GM12878 (cell line): ENCODE results near the gene CACFD1. TPM values are rescaled to one million over a fixed set of nuclear protein-coding genes. Genes with fewer than 3 reads are reported as not detected.

Experiments used
- ATF7 ChIP-seq: fragments of 450-650 bp; IDR thresholded peaks from 2 replicates; pipeline ENCODE4 v1.6.1; 2016; ENCODE audit warnings: low read depth, mild to moderate bottlenecking
- BRCA1 ChIP-seq: IDR thresholded peaks from 2 replicates; pipeline ENCODE4 v1.6.1; 2011; ENCODE audit warnings: low read depth, low read length, improper control_type of control experiment
- CBFB ChIP-seq: IDR thresholded peaks from 2 replicates; pipeline ENCODE4 v1.6.1; 2016; ENCODE audit warnings: antibody characterized with exemption, low read depth
- CBX5 ChIP-seq: sonication (generic); IDR thresholded peaks from 2 replicates; pipeline ENCODE4 v1.6.1; 2016; ENCODE audit warnings: low read depth, moderate library complexity, mild to moderate bottlenecking, inconsistent platforms
- DPF2 ChIP-seq: fragments of 450-650 bp; IDR thresholded peaks from 2 replicates; pipeline ENCODE4 v1.6.1; 2017; ENCODE audit warnings: mild to moderate bottlenecking
- GABPA ChIP-seq: IDR thresholded peaks from 2 replicates; pipeline ENCODE4 v1.6.1; 2014; ENCODE audit warnings: antibody characterized with exemption, low read depth, mild to moderate bottlenecking, inconsistent platforms
- IKZF1 ChIP-seq: fragments of 450-650 bp; conservative IDR thresholded peaks from 2 replicates; pipeline ENCODE4 v1.6.1; 2017; ENCODE audit warnings: antibody characterized with exemption, mild to moderate bottlenecking
- JUNB ChIP-seq: IDR thresholded peaks from 2 replicates; pipeline ENCODE4 v1.6.1; 2016; ENCODE audit warnings: antibody characterized with exemption, mild to moderate bottlenecking
- MEF2A ChIP-seq: IDR thresholded peaks from 2 replicates; pipeline ENCODE4 v1.6.1; 2011; ENCODE audit warnings: low read depth, mild to moderate bottlenecking, low read length, moderate library complexity; ENCODE audit not compliant: insufficient read depth
- MTA3 ChIP-seq: IDR thresholded peaks from 2 replicates; pipeline ENCODE4 v1.6.1; 2012; ENCODE audit warnings: low read length, inconsistent platforms, borderline replicate concordance
- NBN ChIP-seq: fragments of 450-650 bp; IDR thresholded peaks from 2 replicates; pipeline ENCODE4 v1.6.1; 2016
- PAX8 ChIP-seq: fragments of 450-650 bp; IDR thresholded peaks from 2 replicates; pipeline ENCODE4 v1.6.1; 2017; ENCODE audit warnings: mild to moderate bottlenecking, moderate library complexity
- POU2F2 ChIP-seq: IDR thresholded peaks from 3 replicates; pipeline ENCODE4 v1.6.1; 2011; ENCODE audit warnings: low read depth, mild to moderate bottlenecking, low read length, borderline replicate concordance
- RB1 ChIP-seq: fragments of 450-650 bp; formaldehyde crosslinking; IDR thresholded peaks from 2 replicates; pipeline ENCODE4 v1.6.1; 2017; ENCODE audit warnings: mild to moderate bottlenecking, borderline replicate concordance
- RFX5 ChIP-seq: IDR thresholded peaks from 2 replicates; pipeline ENCODE4 v1.6.1; 2011; ENCODE audit warnings: low read depth, low read length, improper control_type of control experiment
- SP1 ChIP-seq: IDR thresholded peaks from one replicate; pipeline ENCODE4 v1.6.1; 2011; ENCODE audit warnings: low read depth, low read length
- TBL1XR1 ChIP-seq: IDR thresholded peaks from 2 replicates; pipeline ENCODE4 v1.6.1; 2012; ENCODE audit warnings: low read depth, low read length, improper control_type of control experiment
- TCF12 ChIP-seq: IDR thresholded peaks from 2 replicates; pipeline ENCODE4 v1.6.1; 2011; ENCODE audit warnings: low read depth, mild to moderate bottlenecking, low read length
- YY1 ChIP-seq: IDR thresholded peaks from 2 replicates; pipeline ENCODE4 v1.6.1; 2011; ENCODE audit warnings: low read depth, mild to moderate bottlenecking, low read length
- ZNF687 ChIP-seq: fragments of 450-650 bp; IDR thresholded peaks from 2 replicates; pipeline ENCODE4 v1.6.1; 2017; ENCODE audit warnings: mild to moderate bottlenecking, moderate library complexity
- polyA plus RNA-seq, 11 experiments: library from polyadenylated mRNA; depleted of rRNA in 4 of 11; unstranded in 6 of 11; stranded (reverse) in 5 of 11; fragments of >200 nt; fragmentation: Nextera tagmentation in 4 of 11; fragmentation: Illumina TruSeq in 1 of 11; extraction: Ambion mirVana in 4 of 11; extraction: Trizol in 1 of 11; gene quantifications; 1 replicate in 1 of 11; 2 replicates in 10 of 11; pipeline versions ENCODE4 v1.2.1 to v1.2.3, GENCODE V29; 2011 to 2016; ENCODE audit warnings: inconsistent platforms in 2 of 11, missing spikeins in 2 of 11, low read depth in 1 of 11
- total RNA-seq, 4 experiments: library from RNA; depleted of rRNA in 3 of 4; stranded (reverse); fragments of >200 nt in 3 of 4; fragmentation: Illumina TruSeq in 1 of 4; extraction: Trizol in 1 of 4; gene quantifications; 2 replicates each; pipeline versions ENCODE4 v1.2.1 to v1.2.3, GENCODE V29; 2013 to 2021
- TF ChIP-seq, protein P1 (sequence below): IDR thresholded peaks from 2 replicates; pipeline ENCODE4 v1.6.1; 2012; ENCODE audit warnings: low read depth, low read length, improper control_type of control experiment
- TF ChIP-seq, protein P2 (sequence below): fragments of 450-650 bp; IDR thresholded peaks from 2 replicates; pipeline ENCODE4 v1.6.1; 2017; ENCODE audit warnings: low read depth, mild to moderate bottlenecking, moderate library complexity
- TF ChIP-seq, protein P3 (sequence below): fragments of 450-650 bp; IDR thresholded peaks from 2 replicates; pipeline ENCODE4 v1.6.1; 2017; ENCODE audit warnings: antibody characterized with exemption, mild to moderate bottlenecking, moderate library complexity

The CACFD1 gene
- total and polyA plus RNA-seq, 10 of the 15 experiments (the other 5 are each of a cell fraction or from before 2014, with no cell fraction given), result 0.09 to 5.8 (median 1.4) TPM; not detected in 1

- TF ChIP-seq ZNF687, result no peak
- TF ChIP-seq TBL1XR1, result 0 out of 2 replicates have a peak, but pooled peaks have one; percentile 41
- TF ChIP-seq RFX5, result no peak
- no peak for TF ChIP-seq PAX8
- TF ChIP-seq DPF2, result peak; percentile 90
- TF ChIP-seq YY1, result no peak
- TF ChIP-seq, protein P1, sequence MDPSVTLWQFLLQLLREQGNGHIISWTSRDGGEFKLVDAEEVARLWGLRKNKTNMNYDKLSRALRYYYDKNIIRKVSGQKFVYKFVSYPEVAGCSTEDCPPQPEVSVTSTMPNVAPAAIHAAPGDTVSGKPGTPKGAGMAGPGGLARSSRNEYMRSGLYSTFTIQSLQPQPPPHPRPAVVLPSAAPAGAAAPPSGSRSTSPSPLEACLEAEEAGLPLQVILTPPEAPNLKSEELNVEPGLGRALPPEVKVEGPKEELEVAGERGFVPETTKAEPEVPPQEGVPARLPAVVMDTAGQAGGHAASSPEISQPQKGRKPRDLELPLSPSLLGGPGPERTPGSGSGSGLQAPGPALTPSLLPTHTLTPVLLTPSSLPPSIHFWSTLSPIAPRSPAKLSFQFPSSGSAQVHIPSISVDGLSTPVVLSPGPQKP, result no peak
- no peak for TF ChIP-seq JUNB
- no peak for TF ChIP-seq GABPA
- TF ChIP-seq, protein P2, sequence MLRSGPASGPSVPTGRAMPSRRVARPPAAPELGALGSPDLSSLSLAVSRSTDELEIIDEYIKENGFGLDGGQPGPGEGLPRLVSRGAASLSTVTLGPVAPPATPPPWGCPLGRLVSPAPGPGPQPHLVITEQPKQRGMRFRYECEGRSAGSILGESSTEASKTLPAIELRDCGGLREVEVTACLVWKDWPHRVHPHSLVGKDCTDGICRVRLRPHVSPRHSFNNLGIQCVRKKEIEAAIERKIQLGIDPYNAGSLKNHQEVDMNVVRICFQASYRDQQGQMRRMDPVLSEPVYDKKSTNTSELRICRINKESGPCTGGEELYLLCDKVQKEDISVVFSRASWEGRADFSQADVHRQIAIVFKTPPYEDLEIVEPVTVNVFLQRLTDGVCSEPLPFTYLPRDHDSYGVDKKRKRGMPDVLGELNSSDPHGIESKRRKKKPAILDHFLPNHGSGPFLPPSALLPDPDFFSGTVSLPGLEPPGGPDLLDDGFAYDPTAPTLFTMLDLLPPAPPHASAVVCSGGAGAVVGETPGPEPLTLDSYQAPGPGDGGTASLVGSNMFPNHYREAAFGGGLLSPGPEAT, result peak; percentile 67
- TF ChIP-seq, protein P3, sequence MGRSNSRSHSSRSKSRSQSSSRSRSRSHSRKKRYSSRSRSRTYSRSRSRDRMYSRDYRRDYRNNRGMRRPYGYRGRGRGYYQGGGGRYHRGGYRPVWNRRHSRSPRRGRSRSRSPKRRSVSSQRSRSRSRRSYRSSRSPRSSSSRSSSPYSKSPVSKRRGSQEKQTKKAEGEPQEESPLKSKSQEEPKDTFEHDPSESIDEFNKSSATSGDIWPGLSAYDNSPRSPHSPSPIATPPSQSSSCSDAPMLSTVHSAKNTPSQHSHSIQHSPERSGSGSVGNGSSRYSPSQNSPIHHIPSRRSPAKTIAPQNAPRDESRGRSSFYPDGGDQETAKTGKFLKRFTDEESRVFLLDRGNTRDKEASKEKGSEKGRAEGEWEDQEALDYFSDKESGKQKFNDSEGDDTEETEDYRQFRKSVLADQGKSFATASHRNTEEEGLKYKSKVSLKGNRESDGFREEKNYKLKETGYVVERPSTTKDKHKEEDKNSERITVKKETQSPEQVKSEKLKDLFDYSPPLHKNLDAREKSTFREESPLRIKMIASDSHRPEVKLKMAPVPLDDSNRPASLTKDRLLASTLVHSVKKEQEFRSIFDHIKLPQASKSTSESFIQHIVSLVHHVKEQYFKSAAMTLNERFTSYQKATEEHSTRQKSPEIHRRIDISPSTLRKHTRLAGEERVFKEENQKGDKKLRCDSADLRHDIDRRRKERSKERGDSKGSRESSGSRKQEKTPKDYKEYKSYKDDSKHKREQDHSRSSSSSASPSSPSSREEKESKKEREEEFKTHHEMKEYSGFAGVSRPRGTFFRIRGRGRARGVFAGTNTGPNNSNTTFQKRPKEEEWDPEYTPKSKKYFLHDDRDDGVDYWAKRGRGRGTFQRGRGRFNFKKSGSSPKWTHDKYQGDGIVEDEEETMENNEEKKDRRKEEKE, result no peak
- TF ChIP-seq MEF2A, result no peak
- TF ChIP-seq POU2F2, result no peak
- no peak for TF ChIP-seq BRCA1
- TF ChIP-seq ATF7, result peak; percentile 35; the same call in 1 of the 2 replicates
- TF ChIP-seq CBX5, result no peak
- TF ChIP-seq SP1, result no peak
- no peak for TF ChIP-seq RB1
- TF ChIP-seq CBFB, result no peak
- TF ChIP-seq MTA3, result peak; percentile 72; the same call in 1 of the 2 replicates
- TF ChIP-seq NBN, result 0 out of 2 replicates have a peak, but pooled peaks have one; percentile 22
- peak; percentile 79 for TF ChIP-seq TCF12
- peak; percentile 89 for TF ChIP-seq IKZF1
Observed at GRCh38 chr9:133477992-133478850, 18.4 kb downstream of the CACFD1 start (continued).
